SK-N-MC (cell line): ENCODE results near the gene SLC16A2.
A peak's percentile ranks its signal among the peaks of the same experiment; 100 is the strongest.
"Not testable (repeated sequence)": the region's sequence is repeated elsewhere in the genome, so short reads cannot be mapped to it uniquely, and the experiment has no call there.

Source experiments
- DNase-seq: peaks from one replicate; pipeline ENCODE4 v3.0.0-alpha.2; 2011; ENCODE audit warnings: low read depth, low spot score
- H3K27ac ChIP-seq: fragments of 200-600 bp; sonication (generic); 2 replicates; pipeline ENCODE4 v1.5.1; 2016; ENCODE audit warnings: mixed run types
- H3K36me3 ChIP-seq: fragments of 200-600 bp; sonication (generic); 2 replicates; pipeline ENCODE4 v1.6.1; 2017; ENCODE audit warnings: antibody characterized with exemption, low read length, mixed read lengths; ENCODE audit not compliant: insufficient read depth
- H3K4me3 ChIP-seq: fragments of 200-600 bp; sonication (generic); 2 replicates; pipeline ENCODE4 v1.5.1; 2016
- H3K9ac ChIP-seq: fragments of 200-600 bp; sonication (generic); 2 replicates; pipeline ENCODE4 v1.8.0; 2017; ENCODE audit warnings: mixed run types, mixed read lengths; ENCODE audit not compliant: insufficient read length
- H3K9me3 ChIP-seq: fragments of 200-600 bp; sonication (generic); 2 replicates; pipeline ENCODE4 v1.6.1; 2017; ENCODE audit warnings: low read depth, mild to moderate bottlenecking, antibody characterized with exemption, low read length, moderate library complexity, mixed read lengths
- EZH2 ChIP-seq: fragments of 200-600 bp; sonication (generic); IDR thresholded peaks from one replicate; pipeline ENCODE4 v1.6.1; 2017; ENCODE audit warnings: antibody characterized with exemption
- FOXP2 ChIP-seq: optimal IDR thresholded peaks from 2 replicates; pipeline ENCODE3; 2011; ENCODE audit warnings: mild to moderate bottlenecking, moderate library complexity; ENCODE audit not compliant: insufficient read depth; ENCODE audit errors: extremely low read length, control extremely low read depth
- POLR2AphosphoS5 ChIP-seq: IDR thresholded peaks from 2 replicates; pipeline ENCODE4 v1.6.1; 2012; ENCODE audit warnings: mild to moderate bottlenecking, low read depth, low read length, borderline replicate concordance

Gene SLC16A2

DNA sequence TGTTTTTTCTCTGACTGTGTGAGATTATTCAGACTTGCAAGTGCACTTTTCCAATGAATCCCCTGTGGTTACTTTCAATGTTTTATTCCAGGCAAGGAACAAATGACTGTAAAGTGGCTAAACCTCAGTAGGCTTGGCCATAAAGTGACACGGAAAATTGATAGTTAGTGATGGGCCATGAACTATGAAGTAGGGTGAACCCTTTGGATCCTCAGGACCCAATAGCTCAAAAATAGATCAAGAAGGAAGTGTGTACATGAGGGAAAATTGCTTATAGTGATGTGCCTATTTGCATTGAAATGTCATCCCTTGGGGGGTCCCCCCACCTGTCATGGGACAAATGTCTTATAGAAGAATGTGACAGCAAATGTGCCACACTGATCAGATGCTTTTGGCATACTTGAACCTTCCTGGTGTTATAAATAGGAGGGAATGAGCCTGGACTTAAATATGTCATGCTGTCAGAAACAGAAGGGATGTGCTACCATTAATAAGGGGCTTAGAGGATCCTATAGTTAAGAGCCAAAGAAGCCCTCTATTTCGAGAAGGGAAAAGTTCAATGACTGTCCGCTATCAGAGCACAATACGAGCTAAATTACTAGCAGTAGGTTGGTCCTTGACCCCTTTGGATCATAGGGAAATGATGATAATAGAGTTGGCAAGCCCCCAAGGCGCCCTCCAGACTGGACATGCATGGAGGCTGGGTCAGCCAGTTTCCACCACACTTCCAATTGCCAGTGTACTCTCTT lies 30.3 kb downstream of the SLC16A2 start:
- no peak overlapping the region for H3K9ac ChIP-seq
- no peak for DNase-seq
- H3K4me3 ChIP-seq, result no peak overlapping the region
- no peaks in the 10 kb centered on the region for H3K36me3 ChIP-seq
- H3K9me3 ChIP-seq, result no peaks in the 10 kb centered on the region
- H3K27ac ChIP-seq, result no peak overlapping the region
- TF ChIP-seq FOXP2 (no peak), EZH2 (no peak), POLR2AphosphoS5 (no peak)

DNA sequence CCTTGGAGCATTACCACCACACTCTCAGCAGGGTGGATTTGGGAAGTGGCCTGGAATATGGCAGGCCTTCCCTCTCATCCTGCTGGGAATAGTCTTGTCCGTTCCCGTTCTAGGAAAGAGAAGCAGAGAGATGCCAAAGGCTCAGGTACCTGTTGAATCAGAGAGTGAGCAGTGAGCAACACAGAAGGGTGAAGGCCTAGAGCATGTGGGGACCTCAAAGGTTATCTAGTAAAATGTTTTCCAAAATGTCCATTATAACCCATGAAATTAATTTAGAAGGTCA lies 30.8 kb downstream of the SLC16A2 start:
- no peak for DNase-seq
- TF ChIP-seq FOXP2 (no peak), EZH2 (no peak), POLR2AphosphoS5 (no peak)
- no peak overlapping the region for H3K27ac ChIP-seq
- H3K9ac ChIP-seq, result no peak overlapping the region
- no peaks in the 10 kb centered on the region for H3K36me3 ChIP-seq
- H3K4me3 ChIP-seq, result no peak overlapping the region
- H3K9me3 ChIP-seq, result no peaks in the 10 kb centered on the region

DNA sequence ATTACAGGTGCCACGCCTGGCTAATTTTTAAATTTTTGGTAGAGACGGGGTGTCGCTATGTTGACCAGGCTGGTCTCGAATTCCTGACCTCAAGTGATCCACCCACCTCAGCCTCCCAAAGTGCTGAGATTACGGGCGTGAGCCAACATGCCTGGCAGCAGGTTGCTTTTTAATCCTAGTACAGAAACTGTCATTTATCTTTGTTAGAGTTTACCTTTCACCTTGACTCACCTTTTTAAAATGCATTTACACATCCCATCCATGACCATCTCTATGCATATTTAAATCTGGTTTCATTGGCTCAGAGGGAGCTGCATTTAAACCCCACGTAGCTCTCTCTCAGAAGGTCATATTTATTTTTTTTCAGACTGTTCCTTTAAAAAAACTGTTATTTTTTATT lies 31.9 kb downstream of the SLC16A2 start:
- Histone ChIP-seq H3K9me3 (no peaks in the 10 kb centered on the region), H3K9ac (no peak overlapping the region), H3K4me3 (no peak overlapping the region), H3K36me3 (no peaks in the 10 kb centered on the region), H3K27ac (no peak overlapping the region)
- TF ChIP-seq POLR2AphosphoS5 (no peak), FOXP2 (no peak), EZH2 (no peak)
- no peak for DNase-seq

DNA sequence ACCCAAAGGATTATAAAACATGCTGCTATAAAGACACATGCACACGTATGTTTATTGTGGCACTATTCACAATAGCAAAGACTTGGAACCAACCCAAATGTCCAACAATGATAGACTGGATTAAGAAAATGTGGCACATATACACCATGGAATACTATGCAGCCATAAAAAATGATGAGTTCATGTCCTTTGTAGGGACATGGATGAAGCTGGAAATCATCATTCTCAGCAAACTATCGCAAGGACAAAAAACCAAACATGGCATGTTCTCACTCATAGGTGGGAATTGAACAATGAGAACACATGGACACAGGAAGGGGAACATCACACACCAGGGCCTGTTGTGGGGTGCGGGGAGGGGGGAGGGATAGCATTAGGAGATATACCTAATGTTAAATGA lies 32.9 kb downstream of the SLC16A2 start:
- not testable (repeated sequence) for H3K4me3 ChIP-seq, H3K9me3 ChIP-seq, H3K36me3 ChIP-seq, DNase-seq, H3K27ac ChIP-seq, H3K9ac ChIP-seq

DNA sequence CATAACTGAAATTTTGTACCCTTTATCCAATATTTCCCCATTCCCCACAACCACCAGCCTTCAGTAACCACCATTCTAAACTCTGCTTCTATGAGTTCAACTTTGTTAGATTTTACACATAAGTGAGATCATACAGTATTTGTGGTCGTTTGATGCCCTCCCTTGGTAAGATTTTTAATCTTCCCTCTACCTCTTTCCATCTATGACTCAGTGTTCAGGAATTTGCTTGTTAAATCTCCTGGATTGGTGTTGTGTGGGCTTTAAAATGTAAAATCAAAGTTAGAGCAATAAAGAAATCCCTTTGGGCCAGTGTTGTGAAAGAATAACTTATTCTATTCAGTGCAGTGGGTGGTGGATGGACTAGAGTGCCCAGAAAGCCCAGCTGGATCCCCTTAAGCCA lies 37.4 kb downstream of the SLC16A2 start:
- Histone ChIP-seq H3K27ac (no peak overlapping the region), H3K9ac (no peak overlapping the region), H3K36me3 (no peaks in the 10 kb centered on the region), H3K9me3 (no peaks in the 10 kb centered on the region), H3K4me3 (no peak overlapping the region)
- DNase-seq, result peak; percentile 5
- TF ChIP-seq EZH2 (no peak), FOXP2 (no peak)

DNA sequence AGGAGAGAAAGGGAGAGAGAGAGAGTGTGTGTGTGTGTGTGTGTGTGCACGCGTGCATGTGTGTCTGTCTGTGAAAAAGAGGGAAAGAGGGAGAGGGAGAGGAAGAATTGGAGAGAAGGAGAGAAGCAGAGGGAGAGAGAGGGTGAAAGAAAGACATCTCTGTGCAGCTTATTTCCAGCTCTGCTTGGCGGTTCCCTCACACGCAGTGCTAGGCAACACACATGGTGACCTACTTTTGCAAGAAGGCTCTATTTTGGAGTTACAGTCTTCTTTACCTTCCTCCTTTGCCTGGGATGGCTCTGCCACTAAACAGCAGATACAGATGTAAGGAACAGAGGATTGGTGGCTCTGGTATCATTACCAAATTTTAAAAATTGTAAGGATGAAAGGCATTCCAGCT lies 40.1 kb downstream of the SLC16A2 start:
- Histone ChIP-seq H3K27ac (no peak overlapping the region), H3K9ac (no peak overlapping the region), H3K36me3 (no peaks in the 10 kb centered on the region), H3K4me3 (no peak overlapping the region), H3K9me3 (no peaks in the 10 kb centered on the region)
- TF ChIP-seq EZH2 (no peak), FOXP2 (no peak), POLR2AphosphoS5 (no peak)
- no peak for DNase-seq

DNA sequence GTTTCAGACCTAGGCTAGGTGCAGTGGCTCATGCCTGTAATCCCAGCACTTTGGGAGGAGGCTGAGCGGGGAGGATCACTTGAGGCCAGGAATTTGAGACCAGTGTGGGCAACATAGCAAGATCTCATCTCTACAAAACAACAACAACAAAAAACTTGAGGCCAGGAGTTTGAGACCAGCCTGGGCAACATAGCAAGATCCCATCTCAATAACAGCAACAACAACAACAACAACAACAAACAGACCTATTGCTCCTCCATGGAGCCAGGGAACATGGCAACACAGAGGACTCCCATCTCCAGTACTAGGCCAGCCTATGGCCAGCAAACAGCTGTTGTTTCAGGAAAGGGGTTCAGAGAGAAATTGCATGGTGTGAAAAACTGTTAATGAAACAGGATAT lies 43.4 kb downstream of the SLC16A2 start:
- Histone ChIP-seq H3K4me3 (no peak overlapping the region), H3K36me3 (no peaks in the 10 kb centered on the region), H3K27ac (no peak overlapping the region), H3K9ac (no peak overlapping the region), H3K9me3 (no peaks in the 10 kb centered on the region)
- no peak for DNase-seq
- TF ChIP-seq POLR2AphosphoS5 (no peak), FOXP2 (no peak)

DNA sequence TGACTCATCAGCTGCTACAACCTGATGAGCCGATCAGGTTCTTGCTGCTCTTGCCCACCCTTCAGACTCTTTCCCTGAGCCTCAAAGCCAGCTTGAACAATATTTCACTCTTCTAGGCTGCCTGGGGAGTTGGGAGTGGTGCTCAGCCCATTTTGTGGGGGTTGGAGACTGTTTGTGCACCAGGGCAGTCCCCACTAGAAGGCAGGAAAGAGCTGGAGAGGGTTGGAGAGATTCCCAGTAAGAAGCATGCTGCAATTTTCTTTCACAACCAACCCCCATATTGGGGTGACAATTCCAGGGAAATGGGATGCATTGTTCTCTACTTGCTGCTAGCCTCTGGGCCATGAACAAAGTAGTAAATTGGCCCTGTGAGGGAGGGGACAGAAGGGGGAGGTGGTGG lies 44.1 kb downstream of the SLC16A2 start:
- DNase-seq, result no peak
- Histone ChIP-seq H3K9me3 (no peaks in the 10 kb centered on the region), H3K27ac (no peak overlapping the region), H3K36me3 (no peaks in the 10 kb centered on the region), H3K9ac (no peak overlapping the region), H3K4me3 (no peak overlapping the region)
- TF ChIP-seq POLR2AphosphoS5 (no peak), EZH2 (no peak), FOXP2 (no peak)

DNA sequence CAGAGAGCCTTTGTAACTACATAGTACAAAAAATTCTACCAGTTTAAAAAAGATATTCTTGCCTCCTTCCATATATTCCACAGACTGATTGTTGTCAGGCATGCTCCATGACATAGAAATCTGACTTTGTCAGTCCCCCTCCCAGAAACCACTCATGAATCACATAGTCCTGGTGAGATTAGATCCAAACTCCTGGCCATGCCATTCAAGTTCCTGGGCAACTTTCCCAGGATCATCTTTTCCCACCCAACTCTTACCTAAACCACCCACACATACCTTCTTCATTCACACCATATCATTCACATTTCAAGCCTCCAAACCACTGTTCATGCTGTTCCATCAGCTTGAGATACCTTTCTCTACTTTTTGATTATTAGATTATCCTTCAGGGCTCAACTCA lies 46.4 kb downstream of the SLC16A2 start:
- Histone ChIP-seq H3K9me3 (no peaks in the 10 kb centered on the region), H3K4me3 (no peak overlapping the region), H3K36me3 (no peaks in the 10 kb centered on the region), H3K9ac (no peak overlapping the region), H3K27ac (no peak overlapping the region)
- no peak for TF ChIP-seq POLR2AphosphoS5
- no peak for TF ChIP-seq FOXP2
- no peak for TF ChIP-seq EZH2
- no peak for DNase-seq

DNA sequence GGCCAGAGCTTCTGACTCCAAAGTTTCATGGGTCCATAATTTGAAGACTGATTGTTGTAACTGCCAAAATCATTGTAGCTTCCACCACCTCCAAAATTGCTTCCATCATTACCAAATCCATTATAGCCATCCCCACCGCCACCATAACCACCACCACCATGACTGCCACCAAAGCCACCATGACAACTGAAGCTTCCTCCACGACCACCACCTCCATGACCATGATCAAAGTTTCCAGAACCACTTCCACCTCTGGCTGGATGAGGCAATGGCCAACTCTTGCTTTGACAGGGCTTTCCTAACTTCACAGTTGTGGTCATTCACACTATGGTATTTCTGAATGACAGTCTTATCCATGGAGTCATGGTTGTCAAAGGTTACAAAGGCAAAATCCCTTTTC lies 51.8 kb downstream of the SLC16A2 start:
- not testable (repeated sequence) for H3K9me3 ChIP-seq, DNase-seq, H3K27ac ChIP-seq, H3K9ac ChIP-seq, H3K36me3 ChIP-seq, H3K4me3 ChIP-seq
